Activated T-helper 1 cell treated with anti-CD3 and anti-CD28 coated beads, Interleukin-12 subunit alpha, Interleukin-12 subunit beta, Interleukin-2, Interleukin-4 antibody, amounts not matched to agents 30 ng/mL and 10 ng/mL and 1 ng/mL, durations not matched to agents 14 hours and 24 hours and 36 hours (primary cell): Measurements from ENCODE around the gene CABP5. TPM values are rescaled to one million over a fixed set of nuclear protein-coding genes. Genes with fewer than 3 reads are reported as not detected.

Experiments
- DNase-seq: peaks from one replicate; pipeline ENCODE4 v3.0.0; 2021; ENCODE audit warnings: low spot score
- H3K27ac Mint-ChIP-seq: one replicate; pipeline ENCODE4 v1.8.0; 2021; ENCODE audit warnings: mild to moderate bottlenecking, mixed read lengths
- H3K27me3 Mint-ChIP-seq: one replicate; pipeline ENCODE4 v1.8.0; 2022; ENCODE audit warnings: mild to moderate bottlenecking, moderate library complexity, mixed read lengths; ENCODE audit not compliant: insufficient read depth
- H3K36me3 Mint-ChIP-seq: one replicate; pipeline ENCODE4 v1.8.0; 2021; ENCODE audit warnings: low read depth, mixed read lengths
- H3K4me1 Mint-ChIP-seq: one replicate; pipeline ENCODE4 v1.8.0; 2021; ENCODE audit warnings: low read depth, mixed read lengths
- H3K4me3 Mint-ChIP-seq: one replicate; pipeline ENCODE4 v1.8.0; 2021; ENCODE audit warnings: mild to moderate bottlenecking, moderate library complexity, mixed read lengths
- H3K9me3 Mint-ChIP-seq: one replicate; pipeline ENCODE4 v1.8.0; 2021; ENCODE audit warnings: mixed read lengths
- intact Hi-C: fragments of 100-400 bp; cut with micrococcal nuclease; formaldehyde crosslinking; loops from one replicate; pipeline ENCODE4 v1.15.1; 2024
- total RNA-seq: library from RNA; stranded (reverse); gene quantifications from 2 replicates; pipeline ENCODE4 v1.2.3, GENCODE V29; 2022

CABP5 gene
- total RNA-seq, 1 donor from 2014 or later, result not detected

- Mint-ChIP-seq H3K27me3 (no peaks in the 10 kb centered on the region), H3K4me3 (no peak overlapping the region), H3K27ac (no peak overlapping the region), H3K36me3 (no peaks in the 10 kb centered on the region), H3K9me3 (no peaks in the 10 kb centered on the region), H3K4me1 (no peaks in the 10 kb centered on the region)
- DNase-seq, result no peak
- intact Hi-C loops, result no loop called here
These were observed 15.5 kb upstream of the CABP5 start for GRCh38 chr19:48059331-48059730.

GRCh38 chr19:48053856-48054255, 10.0 kb upstream of the CABP5 start:
- peaks cover 3% of the 10 kb centered on the region for H3K36me3 Mint-ChIP-seq
- DNase-seq, result no peak
- H3K9me3 Mint-ChIP-seq, result no peaks in the 10 kb centered on the region
- no peak overlapping the region for H3K4me3 Mint-ChIP-seq
- no peak overlapping the region for H3K27ac Mint-ChIP-seq
- H3K4me1 Mint-ChIP-seq, result no peaks in the 10 kb centered on the region
- no peaks in the 10 kb centered on the region for H3K27me3 Mint-ChIP-seq
- intact Hi-C loops, result no loop called here

GRCh38 chr19:48053076-48053475, 9.2 kb upstream of the CABP5 start:
- Mint-ChIP-seq H3K27me3 (no peaks in the 10 kb centered on the region), H3K9me3 (no peaks in the 10 kb centered on the region), H3K4me3 (no peak overlapping the region), H3K27ac (no peak overlapping the region), H3K4me1 (no peaks in the 10 kb centered on the region), H3K36me3 (peaks cover 3% of the 10 kb centered on the region)
- no peak for DNase-seq
- intact Hi-C loops, result no loop called here

GRCh38 chr19:48051335-48052033, 7.6 kb upstream of the CABP5 start:
- Mint-ChIP-seq H3K9me3 (no peaks in the 10 kb centered on the region), H3K27ac (no peak overlapping the region), H3K4me3 (no peak overlapping the region), H3K36me3 (peaks cover 6% of the 10 kb centered on the region), H3K27me3 (no peaks in the 10 kb centered on the region), H3K4me1 (no peaks in the 10 kb centered on the region)
- intact Hi-C loops, result no loop called here
- no peak for DNase-seq

- Mint-ChIP-seq H3K36me3 (peaks cover 3% of the 10 kb centered on the region), H3K4me1 (no peaks in the 10 kb centered on the region), H3K4me3 (no peak overlapping the region), H3K27me3 (no peaks in the 10 kb centered on the region), H3K27ac (no peak overlapping the region), H3K9me3 (no peaks in the 10 kb centered on the region)
- DNase-seq, result no peak
- intact Hi-C loops, result no loop called here
These were observed 682 bp upstream of the CABP5 start for GRCh38 chr19:48044561-48044960.

GRCh38 chr19:48041877-48042580, 1.9 kb downstream of the CABP5 start:
- intact Hi-C loops, result no loop called here
- DNase-seq, result no peak
- Mint-ChIP-seq H3K27me3 (peaks cover 2% of the 10 kb centered on the region), H3K4me3 (no peak overlapping the region), H3K4me1 (no peaks in the 10 kb centered on the region), H3K36me3 (no peaks in the 10 kb centered on the region), H3K27ac (no peak overlapping the region), H3K9me3 (peaks cover 7% of the 10 kb centered on the region)

GRCh38 chr19:48036765-48037164, 7.1 kb downstream of the CABP5 start:
- Mint-ChIP-seq H3K27ac (no peak overlapping the region), H3K36me3 (no peaks in the 10 kb centered on the region), H3K9me3 (peaks cover 23% of the 10 kb centered on the region), H3K4me3 (no peak overlapping the region), H3K4me1 (no peaks in the 10 kb centered on the region), H3K27me3 (peaks cover 4% of the 10 kb centered on the region)
- intact Hi-C loops, result no loop called here
- no peak for DNase-seq

GRCh38 chr19:48033604-48034003, 10.3 kb downstream of the CABP5 start:
- intact Hi-C loops, result no loop called here
- H3K27me3 Mint-ChIP-seq, result peaks cover 2% of the 10 kb centered on the region
- H3K4me1 Mint-ChIP-seq, result no peaks in the 10 kb centered on the region
- peaks cover 16% of the 10 kb centered on the region for H3K9me3 Mint-ChIP-seq
- H3K36me3 Mint-ChIP-seq, result no peaks in the 10 kb centered on the region
- no peak for DNase-seq
- no peak overlapping the region for H3K27ac Mint-ChIP-seq
- no peak overlapping the region for H3K4me3 Mint-ChIP-seq

GRCh38 chr19:48030073-48030472, 13.8 kb downstream of the CABP5 start:
- intact Hi-C loops, result no loop called here
- no peaks in the 10 kb centered on the region for H3K36me3 Mint-ChIP-seq
- no peaks in the 10 kb centered on the region for H3K4me1 Mint-ChIP-seq
- DNase-seq, result no peak
- H3K27me3 Mint-ChIP-seq, result peaks cover 4% of the 10 kb centered on the region
- H3K9me3 Mint-ChIP-seq, result no peaks in the 10 kb centered on the region
- no peak overlapping the region for H3K4me3 Mint-ChIP-seq
- H3K27ac Mint-ChIP-seq, result no peak overlapping the region

GRCh38 chr19:48029431-48029830, 14.4 kb downstream of the CABP5 start:
- Mint-ChIP-seq H3K36me3 (no peaks in the 10 kb centered on the region), H3K4me1 (no peaks in the 10 kb centered on the region), H3K27me3 (peaks cover 4% of the 10 kb centered on the region), H3K9me3 (no peaks in the 10 kb centered on the region), H3K27ac (no peak overlapping the region), H3K4me3 (no peak overlapping the region)
- DNase-seq, result no peak
- intact Hi-C loops, result no loop called here

GRCh38 chr19:48025480-48025879, 18.4 kb downstream of the CABP5 start:
- Mint-ChIP-seq H3K27ac (no peak overlapping the region), H3K36me3 (no peaks in the 10 kb centered on the region), H3K4me1 (no peaks in the 10 kb centered on the region), H3K27me3 (peaks cover 2% of the 10 kb centered on the region), H3K4me3 (no peak overlapping the region), H3K9me3 (no peaks in the 10 kb centered on the region)
- intact Hi-C loops, result no loop called here
- no peak for DNase-seq

- H3K4me3 Mint-ChIP-seq, result no peak overlapping the region
- no peaks in the 10 kb centered on the region for H3K36me3 Mint-ChIP-seq
- intact Hi-C loops, result no loop called here
- no peaks in the 10 kb centered on the region for H3K4me1 Mint-ChIP-seq
- no peaks in the 10 kb centered on the region for H3K9me3 Mint-ChIP-seq
- peaks cover 2% of the 10 kb centered on the region for H3K27me3 Mint-ChIP-seq
- DNase-seq, result no peak
- H3K27ac Mint-ChIP-seq, result no peak overlapping the region
These were observed 20.4 kb downstream of the CABP5 start for GRCh38 chr19:48023518-48023917.

- Mint-ChIP-seq H3K27me3 (peaks cover 3% of the 10 kb centered on the region), H3K27ac (no peak overlapping the region), H3K4me3 (no peak overlapping the region), H3K9me3 (no peaks in the 10 kb centered on the region), H3K4me1 (no peaks in the 10 kb centered on the region), H3K36me3 (no peaks in the 10 kb centered on the region)
- no peak for DNase-seq
- intact Hi-C loops, result no loop called here
These were observed 20.9 kb downstream of the CABP5 start for GRCh38 chr19:48023011-48023410.
